ENCODE measurements around the gene TGFB2. TPM values are rescaled to one million over a fixed set of nuclear protein-coding genes. Genes with fewer than 3 reads are reported as not detected.

TGFB2 gene
- total RNA-seq, 2 donors from 2014 or later: 0.27 to 4.6 TPM

DNA sequence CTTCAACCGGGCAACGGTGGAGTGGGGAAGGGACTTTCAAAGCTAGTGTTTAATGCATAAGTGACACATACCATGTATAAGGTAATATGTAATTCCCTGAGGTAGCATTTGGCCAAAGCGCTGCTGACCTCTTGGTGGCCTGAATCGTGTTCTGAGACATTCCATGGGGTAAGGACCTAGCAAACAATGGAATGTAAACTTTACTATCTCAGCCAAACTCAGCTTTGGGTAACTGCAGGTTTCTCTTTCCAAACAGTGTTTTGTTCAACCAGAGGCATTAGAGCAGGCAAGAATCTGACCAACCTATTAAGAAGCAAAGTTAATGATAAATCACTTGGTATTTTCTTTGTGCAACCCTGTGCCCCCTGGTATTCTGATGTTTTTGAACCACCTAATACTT, 22.0 kb downstream of the TGFB2 start:
- Histone ChIP-seq H3K9ac (ENCODE audit: low read depth in 2 of 2, low read length in 2 of 2) (no peak overlapping the region), H3K4me1 (no peaks in the 10 kb centered on the region), H3K9me3 (no peaks in the 10 kb centered on the region), H3K27me3 (no peaks in the 10 kb centered on the region), H3K4me3 (no peak overlapping the region), H3K27ac (no peak overlapping the region), H3K36me3 (no peaks in the 10 kb centered on the region)
- TF ChIP-seq, protein P1, sequence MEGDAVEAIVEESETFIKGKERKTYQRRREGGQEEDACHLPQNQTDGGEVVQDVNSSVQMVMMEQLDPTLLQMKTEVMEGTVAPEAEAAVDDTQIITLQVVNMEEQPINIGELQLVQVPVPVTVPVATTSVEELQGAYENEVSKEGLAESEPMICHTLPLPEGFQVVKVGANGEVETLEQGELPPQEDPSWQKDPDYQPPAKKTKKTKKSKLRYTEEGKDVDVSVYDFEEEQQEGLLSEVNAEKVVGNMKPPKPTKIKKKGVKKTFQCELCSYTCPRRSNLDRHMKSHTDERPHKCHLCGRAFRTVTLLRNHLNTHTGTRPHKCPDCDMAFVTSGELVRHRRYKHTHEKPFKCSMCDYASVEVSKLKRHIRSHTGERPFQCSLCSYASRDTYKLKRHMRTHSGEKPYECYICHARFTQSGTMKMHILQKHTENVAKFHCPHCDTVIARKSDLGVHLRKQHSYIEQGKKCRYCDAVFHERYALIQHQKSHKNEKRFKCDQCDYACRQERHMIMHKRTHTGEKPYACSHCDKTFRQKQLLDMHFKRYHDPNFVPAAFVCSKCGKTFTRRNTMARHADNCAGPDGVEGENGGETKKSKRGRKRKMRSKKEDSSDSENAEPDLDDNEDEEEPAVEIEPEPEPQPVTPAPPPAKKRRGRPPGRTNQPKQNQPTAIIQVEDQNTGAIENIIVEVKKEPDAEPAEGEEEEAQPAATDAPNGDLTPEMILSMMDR (IDR thresholded peaks at IDR 0.05): no peak
- no peak for DNase-seq
- intact Hi-C loops (cut with DNase I): no loop called here

DNA sequence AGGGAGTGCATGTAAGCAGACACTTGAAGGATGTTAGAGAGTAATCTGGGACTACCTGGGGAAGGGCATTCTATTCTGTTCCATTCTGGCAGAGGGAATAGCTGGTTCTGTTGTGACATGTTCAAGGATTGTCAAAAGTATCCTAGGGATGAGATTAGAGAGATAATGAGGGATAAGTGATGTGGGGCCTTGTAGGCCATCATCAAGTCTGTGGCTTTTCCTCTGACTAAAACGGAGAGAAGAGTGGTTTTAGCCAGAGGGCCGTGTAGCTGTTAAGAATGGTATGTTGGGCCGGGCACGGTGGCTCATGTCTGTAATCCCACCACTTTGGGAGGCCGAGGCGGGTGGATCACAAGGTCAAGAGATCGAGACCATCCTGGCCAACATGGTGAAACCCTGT, 23.6 kb downstream of the TGFB2 start:
- Histone ChIP-seq H3K27me3 (no peaks in the 10 kb centered on the region), H3K9me3 (no peaks in the 10 kb centered on the region), H3K4me3 (no peak overlapping the region), H3K36me3 (no peaks in the 10 kb centered on the region), H3K9ac (ENCODE audit: low read depth in 2 of 2, low read length in 2 of 2) (no peak overlapping the region), H3K4me1 (no peaks in the 10 kb centered on the region), H3K27ac (no peak overlapping the region)
- DNase-seq: no peak
- TF ChIP-seq, protein P1 (IDR thresholded peaks at IDR 0.05): no peak
- intact Hi-C loops (cut with DNase I): no loop called here

DNA sequence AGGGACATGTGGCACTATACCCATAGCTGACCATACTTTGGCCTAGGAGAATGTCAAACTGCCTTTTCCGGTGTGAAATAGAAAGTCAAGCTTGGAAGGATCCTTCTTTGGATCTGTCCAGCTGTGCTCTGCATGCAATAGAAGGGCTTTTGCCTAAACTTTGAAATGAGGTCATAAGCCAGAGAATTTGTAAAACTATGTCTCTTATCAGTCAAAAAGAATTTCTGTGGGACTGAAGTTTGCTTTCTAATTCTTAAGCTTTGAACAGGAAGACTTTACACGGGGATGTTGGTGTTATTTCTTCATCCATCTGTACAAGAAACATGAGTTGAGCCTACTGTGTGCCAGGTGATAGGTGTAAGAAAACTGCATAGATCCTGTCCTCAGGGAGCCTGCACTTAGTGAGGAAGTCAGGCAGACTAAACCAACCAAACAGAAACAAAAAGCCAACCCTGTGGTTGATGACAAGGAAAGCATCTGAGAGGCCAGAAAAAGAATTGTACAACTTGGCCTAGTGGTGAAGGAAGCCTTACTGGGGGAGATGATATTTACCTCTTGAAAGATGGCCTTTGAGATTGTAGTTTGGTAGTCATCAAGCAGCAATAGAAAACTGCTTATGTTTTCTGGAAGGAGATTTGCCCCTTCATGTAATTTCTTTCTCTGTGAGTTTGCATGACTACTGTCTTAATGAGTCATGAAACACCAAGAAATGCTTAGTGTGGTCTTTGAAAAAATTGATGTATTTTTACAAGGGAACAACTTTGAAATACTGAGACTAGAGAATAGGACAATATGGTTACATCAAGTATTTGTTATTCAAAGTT, 24.8 kb downstream of the TGFB2 start:
- intact Hi-C loops (cut with DNase I): no loop called here
- Histone ChIP-seq H3K9me3 (no peaks in the 10 kb centered on the region), H3K27ac (no peak overlapping the region), H3K9ac (ENCODE audit: low read depth in 2 of 2, low read length in 2 of 2) (no peak overlapping the region), H3K4me1 (no peaks in the 10 kb centered on the region), H3K4me3 (no peak overlapping the region), H3K36me3 (no peaks in the 10 kb centered on the region), H3K27me3 (no peaks in the 10 kb centered on the region)
- TF ChIP-seq, protein P1 (IDR thresholded peaks at IDR 0.05): no peak
- no peak for DNase-seq

- no peak overlapping the region for H3K4me3 ChIP-seq
- H3K4me1 ChIP-seq: no peaks in the 10 kb centered on the region
- H3K36me3 ChIP-seq: no peaks in the 10 kb centered on the region
- H3K27me3 ChIP-seq: no peaks in the 10 kb centered on the region
- no peaks in the 10 kb centered on the region for H3K9me3 ChIP-seq
- TF ChIP-seq, protein P1 (IDR thresholded peaks at IDR 0.05): no peak
- no peak overlapping the region for H3K9ac ChIP-seq (ENCODE audit: low read depth in 2 of 2, low read length in 2 of 2)
- DNase-seq: no peak
- no peak overlapping the region for H3K27ac ChIP-seq
- intact Hi-C loops (cut with DNase I): no loop called here
Observed at GRCh38 chr1:218371927-218372672, 27.0 kb downstream of the TGFB2 start.

- Histone ChIP-seq H3K36me3 (no peaks in the 10 kb centered on the region), H3K9ac (ENCODE audit: low read depth in 2 of 2, low read length in 2 of 2) (no peak overlapping the region), H3K9me3 (no peaks in the 10 kb centered on the region), H3K4me3 (no peak overlapping the region), H3K27me3 (no peaks in the 10 kb centered on the region), H3K4me1 (no peaks in the 10 kb centered on the region), H3K27ac (no peak overlapping the region)
- intact Hi-C loops (cut with DNase I): no loop called here
- DNase-seq: no peak
- TF ChIP-seq, protein P1 (IDR thresholded peaks at IDR 0.05): no peak
Observed at GRCh38 chr1:218374401-218375353, 29.5 kb downstream of the TGFB2 start.

Data from colonic mucosa (tissue), 4 donors.